K562 (cell line): Measurements from ENCODE around the gene TIGAR. TPM values are rescaled to one million over a fixed set of nuclear protein-coding genes. Genes with fewer than 3 reads are reported as not detected.

Source experiments
- ATAC-seq: fragments of 200-7000 bp; cut with Tn5 transposase; 3 replicates; pipeline ENCODE4 v1.9.1; 2020; ENCODE audit warnings: moderate library complexity
- BruUV-seq: library from RNA; stranded (reverse); fragments of 400-500 nt; replicated peaks from 2 replicates; lab custom pipeline; 2021; lab: Mats Ljungman, UMichigan
- CTCF ChIA-PET: fragments of 300-600 bp; formaldehyde crosslinking; extraction: SDS; loops from one replicate; lab custom pipeline; 2021; ENCODE audit warnings: low intra/inter-chr PET ratio; lab: Yijun Ruan, JAX
- POLR2A ChIA-PET: fragments of 300-600, 350-650 bp; sonication (Branson Sonifier 250); formaldehyde crosslinking; extraction: SDS; loops from one replicate; lab custom pipeline; 2021; ENCODE audit warnings: antibody characterized with exemption, inconsistent platforms; lab: Yijun Ruan, JAX
- DNase-seq, 4 experiments: peaks; one replicate each; pipeline versions ENCODE4 v3.0.0 to v3.0.0-alpha.2; 2011 to 2018; ENCODE audit warnings: low spot score in 3 of 4, mixed read lengths in 3 of 4; ENCODE audit errors: extremely low read depth in 1 of 4
- FAIRE-seq: peaks from 2 replicates; lab custom pipeline; 2011; peaks lifted over from hg19 to GRCh38; lab: Jason Lieb, UNC
- H2AFZ ChIP-seq: 2 replicates; pipeline ENCODE4 v1.6.0; 2011; ENCODE audit warnings: low read depth, low read length, control low read depth, inconsistent platforms
- H3K27ac ChIP-seq: fragments of 200-600 bp; 3 replicates; pipeline ENCODE4 v1.8.0; 2011; ENCODE audit warnings: low read depth, mild to moderate bottlenecking, control low read depth, inconsistent platforms, low read length, moderate library complexity, mixed read lengths; ENCODE audit errors: extremely low read depth
- H3K27me3 ChIP-seq, 2 experiments: fragments of 300-600 bp in 1 of 2; 2 replicates in 1 of 2; 3 replicates in 1 of 2; pipeline versions ENCODE4 v1.6.0 to v1.8.0; 2011; ENCODE audit warnings: inconsistent platforms in 2 of 2, low read length in 2 of 2, mild to moderate bottlenecking in 1 of 2, mixed read lengths in 1 of 2, moderate library complexity in 1 of 2; ENCODE audit not compliant: control insufficient read depth in 2 of 2, insufficient read depth in 2 of 2
- H3K36me3 ChIP-seq: fragments of 300-600 bp; 3 replicates; pipeline ENCODE4 v1.8.0; 2011; ENCODE audit warnings: mild to moderate bottlenecking, low read length, inconsistent platforms; ENCODE audit not compliant: control insufficient read depth, insufficient read depth
- H3K4me1 ChIP-seq, 2 experiments: fragments of 200-600 bp in 1 of 2; replicated peaks in 1 of 2; 2 replicates in 1 of 2; 3 replicates in 1 of 2; pipeline versions ENCODE4 v1.5.1 to v1.8.0; 2011; ENCODE audit warnings: inconsistent platforms in 2 of 2, low read length in 2 of 2, mild to moderate bottlenecking in 1 of 2, mixed read lengths in 1 of 2, moderate library complexity in 1 of 2; ENCODE audit not compliant: control insufficient read depth in 2 of 2, insufficient read depth in 2 of 2
- H3K4me2 ChIP-seq: 2 replicates; pipeline ENCODE4 v1.6.1; 2011; ENCODE audit warnings: low read length, control low read depth, inconsistent platforms, mixed read lengths; ENCODE audit not compliant: insufficient read depth
- H3K4me3 ChIP-seq: fragments of 200-600 bp; sonication (generic), shearing (Covaris generic); 2 replicates; pipeline ENCODE4 v1.5.1; 2016; ENCODE audit warnings: control low read depth, inconsistent platforms
- H3K79me2 ChIP-seq: fragments of 200-600 bp; 3 replicates; pipeline ENCODE4 v1.8.0; 2011; ENCODE audit warnings: low read length, inconsistent platforms; ENCODE audit not compliant: control insufficient read depth, insufficient read depth
- H3K9ac ChIP-seq, 2 experiments: 2 replicates each; pipeline versions ENCODE4 v1.6.0 to v1.6.1; 2011; ENCODE audit warnings: low read depth in 2 of 2, low read length in 2 of 2, control low read depth in 1 of 2, inconsistent platforms in 1 of 2, mild to moderate bottlenecking in 1 of 2, mixed read lengths in 1 of 2; ENCODE audit not compliant: insufficient read depth in 1 of 2
- H3K9me1 ChIP-seq: one replicate; pipeline ENCODE4 v1.6.0; 2011; ENCODE audit warnings: inconsistent platforms, mild to moderate bottlenecking, low read length, moderate library complexity; ENCODE audit not compliant: control insufficient read depth, insufficient read depth
- H3K9me3 ChIP-seq: replicated peaks from 2 replicates; pipeline ENCODE4 v1.5.1; 2011; ENCODE audit warnings: low read depth, low read length, inconsistent platforms; ENCODE audit not compliant: control insufficient read depth, insufficient read depth
- H4K20me1 ChIP-seq: replicated peaks from 2 replicates; pipeline ENCODE4 v1.6.1; 2011; ENCODE audit warnings: low read length, inconsistent platforms, mixed read lengths; ENCODE audit not compliant: control insufficient read depth, insufficient read depth
- BMI1 ChIP-seq: fragments of 150-350 bp; IDR thresholded peaks from 2 replicates; pipeline ENCODE4 v1.6.1; 2014; ENCODE audit warnings: low read length
- CBFB ChIP-seq: sonication (generic); formaldehyde crosslinking; IDR thresholded peaks from 2 replicates; pipeline ENCODE4 v1.4.0; 2020; ENCODE audit warnings: mild to moderate bottlenecking, missing genetic modification reagents
- GTF2E2 ChIP-seq: fragments of 200-800 bp; sonication (Bioruptor generic); IDR thresholded peaks from 2 replicates; pipeline ENCODE4 v1.6.1; 2016; ENCODE audit warnings: missing genetic modification characterization, missing compliant biosample characterization
- NFIC ChIP-seq: fragments of 450-650 bp; IDR thresholded peaks from 2 replicates; pipeline ENCODE4 v1.6.1; 2017; ENCODE audit warnings: mild to moderate bottlenecking, inconsistent platforms
- RFX7 ChIP-seq: fragments of 250-450 bp; sonication (Bioruptor Pico); IDR thresholded peaks from 2 replicates; pipeline ENCODE4 v1.5.1; 2021; ENCODE audit warnings: mild to moderate bottlenecking
- SAP30 ChIP-seq: fragments of 200-600 bp; sonication (generic); IDR thresholded peaks from 2 replicates; pipeline ENCODE4 v1.6.1; 2012; ENCODE audit warnings: borderline replicate concordance, low read depth, mild to moderate bottlenecking, moderate library complexity, low read length, control low read depth, inconsistent platforms; ENCODE audit not compliant: insufficient read depth, poor library complexity, severe bottlenecking
- SIX5 ChIP-seq, 2 experiments: IDR thresholded peaks; 2 replicates each; pipeline ENCODE4 v1.6.1; 2011; ENCODE audit warnings: low read length in 2 of 2, borderline replicate concordance in 1 of 2, low read depth in 1 of 2, mild to moderate bottlenecking in 1 of 2, moderate library complexity in 1 of 2; ENCODE audit not compliant: insufficient read depth in 1 of 2
- TAF9B ChIP-seq: fragments of 450-650 bp; IDR thresholded peaks from 2 replicates; pipeline ENCODE4 v1.6.1; 2018; ENCODE audit warnings: mild to moderate bottlenecking; ENCODE audit not compliant: partially characterized antibody
- ZNF12 ChIP-seq: sonication (generic); formaldehyde crosslinking; IDR thresholded peaks from 2 replicates; pipeline ENCODE4 v1.4.0; 2020; ENCODE audit warnings: mild to moderate bottlenecking, missing genetic modification reagents
- ZNF133 ChIP-seq: fragments of 250-450 bp; sonication (Bioruptor Pico); IDR thresholded peaks from 2 replicates; pipeline ENCODE4 v1.4.0; 2020; ENCODE audit warnings: mild to moderate bottlenecking
- ZNF146 ChIP-seq: IDR thresholded peaks from one replicate; pipeline ENCODE4 v1.6.1; 2018; ENCODE audit warnings: missing compliant biosample characterization; ENCODE audit not compliant: unreplicated experiment
- WGBS: fragments of 100-300 bp; shearing (Covaris generic); methylation state at CpG from one replicate; pipeline ENCODE4 v1.1.6; 2016; ENCODE audit warnings: low coverage, mixed read lengths; ENCODE audit not compliant: insufficient coverage; ENCODE audit errors: missing lambda C conversion rate; 5-methylcytosine and 5-hydroxymethylcytosine counted together
- in situ Hi-C: fragments of 300-500 bp; cut with MboI; formaldehyde crosslinking; loops from 4 replicates; pipeline ENCODE4 v1.15.0; 2018; ENCODE audit warnings: inconsistent platforms, mixed read lengths
- intact Hi-C: fragments of 100-400 bp; cut with micrococcal nuclease; formaldehyde crosslinking; loops from 2 replicates; pipeline ENCODE4 v1.14.2; 2022
- polyA plus RNA-seq, 8 experiments: library from polyadenylated mRNA; depleted of rRNA in 4 of 8; stranded (reverse) in 5 of 8; unstranded in 3 of 8; fragments of >200 nt; fragmentation: Nextera tagmentation in 2 of 8; fragmentation: Illumina TruSeq in 1 of 8; extraction: Ambion mirVana in 2 of 8; extraction: Trizol in 1 of 8; gene quantifications; 2 replicates each; pipeline versions ENCODE4 v1.2.1 to v1.2.3, GENCODE V29; 2011 to 2014; ENCODE audit warnings: inconsistent platforms in 1 of 8, missing spikeins in 1 of 8
- total RNA-seq, 7 experiments: library from RNA; depleted of rRNA in 6 of 7; stranded (reverse); fragments of >200 nt in 6 of 7; fragmentation: Illumina TruSeq in 2 of 7; extraction: Trizol in 2 of 7; gene quantifications; 2 replicates each; pipeline versions ENCODE4 v1.2.1 to v1.2.3, GENCODE V29; 2011 to 2021; ENCODE audit warnings: low replicate concordance in 1 of 7

TIGAR gene
- total and polyA plus RNA-seq, 9 of the 15 experiments (the other 6 are each of a cell fraction or from before 2014, with no cell fraction given), result 0.11 to 1.0 (median 0.53) TPM; not detected in 2

DNA sequence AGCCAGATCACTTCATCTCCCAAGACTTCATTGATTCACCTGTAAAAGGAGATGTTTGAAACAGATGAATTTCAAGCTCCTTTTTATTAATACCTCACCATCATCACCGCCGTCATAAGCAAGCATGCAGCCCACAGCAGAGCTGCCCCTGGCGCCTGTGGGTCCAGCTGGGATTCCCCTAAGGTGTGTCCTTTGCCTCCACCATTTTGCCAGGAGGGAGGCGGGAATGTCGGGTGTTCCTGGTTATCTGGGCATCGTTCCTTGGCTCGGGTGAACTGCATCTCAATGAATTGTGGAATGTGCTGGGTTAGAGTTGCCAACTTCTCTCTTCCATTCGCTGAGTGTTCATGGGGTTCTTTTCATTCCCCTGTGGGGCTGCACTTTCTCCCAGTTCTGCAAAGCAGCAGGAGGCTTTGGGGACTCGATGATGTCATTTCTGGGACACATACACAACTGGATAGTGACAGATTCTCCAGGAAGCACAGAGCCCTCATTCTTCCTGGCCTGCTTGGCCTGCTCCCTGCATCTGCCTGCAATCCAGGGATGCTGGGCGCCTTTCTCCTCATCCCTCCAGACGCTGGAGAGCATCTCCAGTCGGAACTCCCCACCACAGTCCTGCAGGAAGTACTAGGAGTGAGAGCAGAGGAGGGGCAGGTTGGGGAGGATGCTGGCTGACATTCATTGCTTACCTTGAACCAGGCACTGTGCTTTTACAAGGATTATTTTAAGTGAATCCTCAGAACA lies 37.3 kb upstream of the TIGAR start:
- WGBS, result 100% methylated on average over 11 of the region's 12 CpGs
- Histone ChIP-seq H3K9me3 (no peaks in the 10 kb centered on the region), H3K9ac (no peak overlapping the region; a peak in 1 of 4 replicates), H3K9me1 (no peaks in the 10 kb centered on the region), H3K4me1 (no peaks in the 10 kb centered on the region; a peak in 1 of 5 replicates), H3K4me2 (no peak overlapping the region), H3K79me2 (peaks cover 57% of the 10 kb centered on the region), H3K4me3 (no peak overlapping the region), H4K20me1 (peaks cover 10% of the 10 kb centered on the region; the same call in 1 of the 2 replicates), H3K36me3 (peaks cover 95% of the 10 kb centered on the region), H2AFZ (no peak overlapping the region), H3K27me3 (no peaks in the 10 kb centered on the region), H3K27ac (no peak overlapping the region)
- POLR2A ChIA-PET, result interaction anchor here (0.8 to 2.2 kb wide), 3 partner anchors 8 to 284 kb away, joined by 3 to 9 read pairs (median 5); no protein-coding TSS in a partner anchor
- CTCF ChIA-PET, result no interaction called here
- no peak for TF ChIP-seq CBFB (CRISPR knock-in tag)
- TF ChIP-seq SAP30, result no peak
- no peak for TF ChIP-seq ZNF146 (CRISPR knock-in tag)
- no peak for TF ChIP-seq ZNF133 (CRISPR knock-in tag)
- no peak for TF ChIP-seq TAF9B
- no peak for TF ChIP-seq GTF2E2
- no peak for TF ChIP-seq BMI1
- no peak for TF ChIP-seq ZNF12 (CRISPR knock-in tag)
- TF ChIP-seq SIX5 (IDR thresholded peaks at IDR 0.05; ENCODE audit: borderline replicate concordance in 1 of 2, insufficient read depth in 1 of 2, low read depth in 1 of 2, low read length in 2 of 2), result no peak
- no peak for TF ChIP-seq NFIC
- no peak for TF ChIP-seq RFX7
- no peak for DNase-seq
- intact Hi-C loops, result no loop called here
- ATAC-seq, result no peak
- no TSS peak for BruUV-seq
- in situ Hi-C loops, result loop anchor here (25.0 kb wide), 1 partner anchor 396 kb away; no protein-coding TSS in a partner anchor
- no peak for FAIRE-seq
